NCI-H774 (cell line): Measurements from ENCODE around the gene TOMM70.

Source experiments
- DNase-seq: peaks from one replicate; lab custom pipeline; 2025; lab: John Stamatoyannopoulos, UW

Gene TOMM70

DNA sequence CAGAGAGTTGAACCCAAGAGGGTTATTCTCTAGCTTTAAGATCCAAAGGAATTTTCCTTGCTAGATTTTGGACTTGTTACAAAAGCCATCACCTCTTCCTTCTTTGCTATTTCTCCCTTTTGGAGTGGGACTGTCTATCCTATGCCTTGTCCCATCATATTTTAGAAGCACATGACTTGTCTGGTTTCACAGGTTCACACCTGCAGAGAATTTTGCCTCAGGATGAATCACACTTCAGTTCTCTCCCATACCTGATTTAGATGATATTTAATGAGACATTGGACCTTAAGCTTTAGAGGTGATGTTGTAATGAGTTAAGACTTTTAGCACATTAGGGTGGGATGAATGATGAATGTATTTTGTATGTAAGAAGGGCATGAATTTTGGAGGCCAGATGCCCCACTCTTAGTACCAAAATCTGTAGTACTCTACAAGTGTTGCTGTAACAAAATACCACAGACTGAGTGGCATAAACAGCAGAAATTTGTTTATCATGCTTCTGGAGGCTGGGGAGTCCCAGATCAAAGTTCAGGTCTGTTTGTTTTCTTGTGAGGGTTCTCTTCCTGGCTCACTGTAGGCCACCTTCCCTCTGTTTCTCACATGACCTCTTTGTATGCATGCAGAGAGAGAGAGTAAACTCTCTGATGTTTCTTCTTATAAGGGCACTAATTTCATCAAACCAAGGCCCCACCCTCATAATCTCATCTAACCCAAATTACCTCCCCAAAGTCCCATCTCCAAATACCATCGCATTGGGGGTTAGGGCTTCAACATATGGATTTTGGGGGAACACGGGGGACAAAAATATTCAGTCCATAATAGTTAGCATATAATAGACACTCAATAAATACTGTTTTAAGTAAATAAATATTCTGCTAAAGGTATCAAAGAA is 10.4 kb upstream of the TOMM70 start:
- DNase-seq = no peak

DNA sequence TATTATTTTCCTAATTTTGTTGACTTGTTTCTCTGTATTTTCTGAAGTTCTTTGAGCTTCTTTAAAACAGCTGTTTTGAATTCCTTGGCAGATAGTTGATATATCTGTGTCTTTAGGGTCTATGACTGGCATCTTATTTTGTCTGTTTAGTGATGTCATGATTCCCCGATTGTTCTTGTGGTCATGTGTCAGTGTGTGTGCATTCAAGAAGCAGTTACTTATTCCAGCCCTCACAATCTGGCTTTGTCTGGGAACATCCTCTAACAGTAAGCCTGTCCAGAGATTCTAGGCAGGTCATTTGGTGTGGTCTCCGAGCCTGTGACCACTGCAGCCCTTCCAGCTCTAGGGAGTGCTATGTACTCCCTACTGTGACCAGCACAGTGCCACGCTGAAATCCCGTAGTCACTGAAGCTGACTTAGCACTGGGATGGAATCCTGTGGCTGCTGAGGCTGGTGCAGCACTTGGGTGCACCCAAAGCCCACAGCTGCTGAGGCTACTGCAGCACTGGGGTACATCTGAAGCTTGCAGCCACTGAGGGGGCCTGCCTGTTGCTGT is 7.2 kb upstream of the TOMM70 start:
- DNase-seq = no peak

DNA sequence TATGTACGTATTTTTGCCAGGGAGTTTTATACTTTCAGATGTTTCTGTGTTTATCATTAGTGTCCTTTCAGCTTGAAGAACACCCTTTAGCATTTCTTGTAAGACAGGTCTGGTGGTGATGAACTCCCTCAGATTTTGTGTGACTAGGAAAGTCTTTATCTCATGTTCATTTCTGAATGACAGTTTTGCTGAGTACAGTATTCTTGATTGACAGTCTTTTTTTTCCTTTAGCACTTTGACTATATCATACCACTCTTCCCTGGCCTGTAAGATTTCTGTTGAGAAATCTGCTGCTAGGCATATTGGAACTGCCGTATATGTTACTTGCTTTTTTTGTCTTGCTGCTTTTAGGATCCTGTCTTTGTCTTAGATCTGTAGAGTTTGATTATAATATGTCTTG is 6.3 kb upstream of the TOMM70 start:
- no peak for DNase-seq

DNA sequence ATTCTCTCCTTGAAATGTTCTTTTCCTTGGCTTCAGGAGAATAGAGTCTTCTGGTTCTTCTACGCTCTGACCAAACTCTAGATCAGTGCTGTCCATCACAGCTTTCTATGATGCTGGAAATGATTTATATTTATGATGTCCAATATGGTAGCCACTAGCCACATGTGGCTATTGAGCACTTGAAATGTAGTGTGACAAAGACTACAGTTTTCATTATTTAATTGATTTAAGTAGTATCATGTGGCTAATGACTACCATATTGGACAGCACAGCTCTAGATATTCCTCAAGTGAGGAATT is 3.3 kb upstream of the TOMM70 start:
- no peak for DNase-seq

DNA sequence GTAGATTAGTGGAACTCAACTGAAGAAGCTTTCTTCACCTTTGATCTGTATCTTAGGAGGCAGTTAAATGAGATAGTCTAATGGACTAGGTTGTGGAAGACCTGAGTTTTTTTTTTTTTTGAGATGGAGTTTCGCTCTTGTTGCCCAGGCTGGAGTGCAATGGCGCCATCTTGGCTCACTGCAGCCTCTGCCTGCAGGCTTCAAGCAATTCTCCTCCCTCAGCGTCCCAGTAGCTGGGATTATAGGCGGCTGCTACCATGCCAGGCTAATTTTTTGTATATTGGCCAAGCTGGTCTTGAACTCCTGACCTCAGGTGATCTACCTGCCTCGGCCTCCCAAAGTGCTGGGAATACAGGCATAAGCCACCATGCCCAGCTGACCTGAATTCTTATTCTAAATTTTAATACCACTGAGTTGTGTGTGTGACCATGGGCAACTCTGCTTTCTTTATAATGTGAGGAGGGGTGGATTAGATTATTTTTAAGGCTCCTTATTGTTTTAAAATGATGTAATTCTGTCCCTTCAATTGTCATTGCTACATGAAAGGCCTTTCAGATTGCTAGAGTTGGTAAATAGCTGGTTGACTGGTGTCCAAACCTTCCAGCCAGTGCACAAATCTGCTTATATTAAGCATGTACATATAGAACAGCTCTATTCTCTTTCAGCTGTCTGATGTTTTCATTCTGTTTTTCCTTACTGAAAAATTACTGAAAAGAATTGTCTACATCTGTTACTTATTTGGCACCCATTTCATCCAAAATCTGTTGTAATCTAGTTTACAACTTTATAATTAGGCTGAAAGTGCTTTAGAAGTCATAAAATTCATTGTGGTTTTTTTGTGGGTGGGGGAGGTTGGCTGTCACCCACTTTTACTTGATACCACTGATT is 2.7 kb upstream of the TOMM70 start:
- DNase-seq = no peak

DNA sequence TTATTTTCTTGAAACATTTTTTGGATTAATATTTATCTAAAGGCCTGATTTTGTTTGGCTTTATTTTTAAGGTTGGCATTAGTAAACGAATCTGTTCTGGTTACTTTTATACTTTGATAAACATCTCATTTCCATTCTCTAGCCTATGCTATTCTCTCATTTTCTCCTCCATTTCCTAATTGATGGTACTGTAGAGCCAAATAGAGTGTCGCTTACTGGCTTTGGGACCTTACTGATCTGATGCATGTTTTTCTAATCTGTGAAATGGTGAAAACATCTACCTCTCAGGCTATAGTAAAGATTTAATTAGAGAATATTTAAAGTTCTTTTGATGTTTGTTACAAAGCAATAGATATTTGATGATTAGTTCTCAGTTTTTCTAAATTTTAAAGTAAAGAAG is 2.0 kb upstream of the TOMM70 start:
- no peak for DNase-seq

DNA sequence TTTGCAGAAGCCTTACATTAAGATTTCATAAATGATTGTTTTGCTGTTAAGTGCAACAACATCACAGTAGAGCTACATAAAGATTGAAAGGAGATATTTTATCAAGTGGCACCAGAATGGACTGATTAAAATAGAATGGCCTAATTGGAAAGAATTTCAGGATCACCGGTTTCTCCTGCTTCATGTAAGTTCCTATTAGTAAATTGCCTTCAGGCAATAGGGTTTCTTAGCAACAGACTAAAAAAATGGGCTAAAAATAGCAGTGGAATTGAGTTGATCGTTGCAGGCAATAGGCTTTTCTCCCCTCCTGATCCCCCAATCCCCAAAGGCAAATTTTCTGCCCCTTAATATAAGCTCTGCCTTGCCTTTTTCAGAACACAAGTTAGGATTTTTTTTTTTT is 1.4 kb upstream of the TOMM70 start:
- peak; percentile 13 for DNase-seq

DNA sequence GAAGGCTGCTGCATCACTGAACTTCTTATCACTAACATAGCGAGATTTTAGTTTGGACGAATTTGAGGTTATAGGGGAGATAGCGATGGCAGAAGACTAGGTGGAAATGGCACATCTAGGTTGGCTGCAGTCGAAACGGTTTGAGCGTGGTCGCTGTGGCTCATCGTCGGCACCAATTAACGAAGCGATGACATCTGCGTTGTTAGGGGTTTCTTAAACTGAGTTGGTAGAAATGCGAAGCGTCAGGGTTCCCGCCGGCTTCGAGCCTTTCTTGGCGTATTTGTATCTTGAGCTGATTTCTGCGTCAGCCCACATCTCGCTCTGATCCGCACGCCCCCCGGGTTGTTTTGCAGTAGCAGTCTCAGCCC is 769 bp upstream of the TOMM70 start:
- DNase-seq = no peak

DNA sequence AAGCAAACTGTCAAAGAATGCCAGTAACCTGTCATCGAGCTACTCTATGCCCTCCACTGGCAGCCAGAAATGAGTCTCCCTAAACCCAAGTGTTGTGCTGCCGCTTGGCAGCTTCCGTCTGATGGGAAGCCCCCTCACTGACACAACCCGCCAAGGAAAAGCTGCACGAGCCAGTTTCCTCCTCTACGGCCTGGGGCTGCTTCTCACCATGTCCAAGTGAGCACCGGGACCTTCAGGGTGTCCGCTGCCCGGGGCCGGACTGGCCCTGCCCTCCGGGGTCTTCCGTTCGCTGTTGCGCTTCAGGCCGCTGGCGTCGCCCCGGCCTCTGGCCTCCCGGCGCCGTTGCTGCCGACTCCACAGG is 490 bp downstream of the TOMM70 start:
- no peak for DNase-seq

DNA sequence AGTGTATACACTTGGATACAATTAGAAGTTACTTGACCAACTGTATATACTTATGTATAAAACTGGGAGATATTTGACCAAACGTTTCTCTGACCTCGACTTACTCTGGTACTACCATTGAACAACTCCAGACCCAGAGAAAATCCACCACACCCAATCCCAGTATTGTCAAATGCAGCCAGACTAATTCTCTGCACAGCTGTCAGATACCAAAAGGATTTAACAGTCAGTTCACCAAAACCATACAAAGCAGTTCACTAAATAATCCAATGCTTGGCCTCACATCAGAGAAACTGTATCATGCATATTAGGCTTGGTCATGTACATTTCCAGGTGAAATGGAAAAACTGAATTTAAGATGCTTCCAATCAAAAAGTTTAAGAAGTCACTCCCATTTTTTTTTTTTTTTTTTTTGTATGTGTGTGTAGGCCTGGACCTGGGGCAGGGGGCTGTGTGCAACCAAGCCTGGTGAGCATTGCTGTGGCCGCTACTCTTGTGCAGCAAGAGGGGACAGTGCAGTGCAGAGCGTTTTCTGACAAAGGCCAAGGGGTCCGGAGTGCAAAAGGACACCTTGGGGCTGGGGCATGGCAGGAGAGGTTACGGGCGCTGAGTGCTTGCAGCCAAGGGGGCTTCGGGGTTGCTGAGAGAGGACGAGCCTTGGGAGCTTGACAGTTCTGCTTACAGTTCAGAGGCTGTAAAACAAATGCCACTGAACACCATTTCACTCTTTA is 1.4 kb downstream of the TOMM70 start:
- no peak for DNase-seq

DNA sequence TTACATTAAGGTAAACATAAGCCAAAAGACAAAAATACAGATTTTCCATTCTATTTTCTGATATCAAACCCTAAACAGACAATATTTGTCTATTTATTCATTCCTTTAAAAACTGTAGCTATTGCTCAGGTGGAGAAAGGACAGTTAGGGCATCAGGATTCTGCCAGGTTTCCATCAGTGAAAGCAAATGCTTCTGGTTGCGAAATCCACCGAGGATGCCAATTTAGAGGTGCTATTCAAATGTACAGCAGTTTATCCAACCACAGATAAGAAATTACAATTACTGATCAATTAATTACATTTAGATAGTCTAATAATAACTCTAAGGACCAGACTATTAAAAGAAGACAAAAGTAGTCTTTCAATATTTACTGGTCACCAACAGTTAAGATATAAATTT is 3.9 kb downstream of the TOMM70 start:
- DNase-seq = no peak

DNA sequence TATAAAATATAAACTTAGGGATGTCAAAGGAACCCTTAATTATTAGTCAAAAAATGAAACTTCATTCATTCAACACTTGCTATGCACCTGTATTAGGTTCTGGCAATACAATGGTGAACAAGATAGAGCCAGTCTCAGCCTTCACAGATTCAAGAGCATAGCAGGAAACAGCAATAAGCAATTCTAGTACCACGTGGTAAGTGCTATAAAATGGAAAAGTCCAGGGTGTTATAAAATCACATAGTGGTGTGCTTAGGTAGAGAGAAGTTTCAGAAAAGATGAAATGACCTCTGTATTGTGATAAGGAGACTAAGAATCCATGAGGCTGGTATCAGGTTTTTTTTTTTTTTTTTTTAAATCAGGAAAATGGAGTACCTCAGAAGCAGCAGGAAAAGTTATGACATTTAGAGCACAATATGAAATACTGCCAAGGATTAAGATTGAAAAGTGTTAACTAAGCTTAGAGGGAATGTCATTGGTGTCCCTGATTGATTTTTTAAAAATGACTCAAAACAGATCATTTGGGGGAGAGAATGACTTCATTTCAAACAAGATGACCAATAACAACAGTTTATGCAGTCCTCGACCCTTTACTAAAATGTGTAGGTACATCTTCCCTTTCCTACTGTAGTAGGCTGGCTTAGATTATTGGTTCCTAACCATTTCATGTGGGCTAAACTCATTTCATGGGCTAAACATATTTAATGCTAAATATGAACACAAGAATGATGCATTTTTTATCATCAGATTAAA is 5.0 kb downstream of the TOMM70 start:
- no peak for DNase-seq

DNA sequence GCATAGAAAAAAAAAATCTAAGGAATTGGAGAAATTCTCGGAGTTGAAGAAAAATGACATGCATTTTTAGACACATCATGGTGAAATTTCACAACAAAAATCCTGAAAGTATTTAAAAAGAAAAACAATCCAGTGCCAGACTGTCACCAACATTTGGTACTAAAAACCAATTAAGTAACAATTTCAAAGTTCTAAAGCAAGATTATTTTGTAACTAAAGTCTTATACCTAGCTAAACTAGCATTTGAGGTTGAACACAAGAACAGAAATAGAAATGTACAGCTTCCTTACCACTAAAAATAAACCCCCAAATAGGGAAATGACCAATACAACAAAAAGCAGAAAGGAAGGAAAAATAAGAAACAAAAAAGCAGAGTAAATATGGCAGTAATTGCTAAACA is 11.9 kb downstream of the TOMM70 start:
- DNase-seq = no peak

DNA sequence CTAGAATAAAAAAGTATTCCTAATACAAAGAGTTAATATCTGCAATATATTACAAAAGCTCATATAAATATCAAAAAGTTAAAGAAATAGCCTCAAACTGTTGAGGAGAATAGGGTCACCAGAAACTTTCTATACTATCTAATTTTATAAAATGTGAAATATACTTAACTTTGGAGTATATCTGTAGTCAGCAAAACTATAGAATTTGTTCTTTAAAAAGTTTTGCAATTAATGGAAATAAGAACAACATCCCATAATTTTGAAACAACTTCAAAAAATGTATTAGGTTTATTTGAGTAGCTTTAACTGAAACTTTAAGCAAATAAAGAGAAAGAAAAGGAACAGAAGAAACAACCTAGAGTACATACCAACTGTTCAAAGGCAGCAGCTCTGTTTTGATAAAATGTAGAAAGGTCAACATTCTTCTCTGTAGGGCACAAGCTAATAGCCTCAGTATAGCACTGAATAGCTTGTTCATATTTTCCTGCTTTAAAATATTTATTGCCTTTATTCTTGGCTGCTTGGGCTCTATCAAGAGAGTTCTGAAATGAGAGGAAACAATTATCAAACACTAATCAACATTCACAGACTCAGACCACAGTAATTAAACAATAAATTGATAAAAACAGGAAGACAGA is 14.3 kb downstream of the TOMM70 start:
- DNase-seq = no peak

DNA sequence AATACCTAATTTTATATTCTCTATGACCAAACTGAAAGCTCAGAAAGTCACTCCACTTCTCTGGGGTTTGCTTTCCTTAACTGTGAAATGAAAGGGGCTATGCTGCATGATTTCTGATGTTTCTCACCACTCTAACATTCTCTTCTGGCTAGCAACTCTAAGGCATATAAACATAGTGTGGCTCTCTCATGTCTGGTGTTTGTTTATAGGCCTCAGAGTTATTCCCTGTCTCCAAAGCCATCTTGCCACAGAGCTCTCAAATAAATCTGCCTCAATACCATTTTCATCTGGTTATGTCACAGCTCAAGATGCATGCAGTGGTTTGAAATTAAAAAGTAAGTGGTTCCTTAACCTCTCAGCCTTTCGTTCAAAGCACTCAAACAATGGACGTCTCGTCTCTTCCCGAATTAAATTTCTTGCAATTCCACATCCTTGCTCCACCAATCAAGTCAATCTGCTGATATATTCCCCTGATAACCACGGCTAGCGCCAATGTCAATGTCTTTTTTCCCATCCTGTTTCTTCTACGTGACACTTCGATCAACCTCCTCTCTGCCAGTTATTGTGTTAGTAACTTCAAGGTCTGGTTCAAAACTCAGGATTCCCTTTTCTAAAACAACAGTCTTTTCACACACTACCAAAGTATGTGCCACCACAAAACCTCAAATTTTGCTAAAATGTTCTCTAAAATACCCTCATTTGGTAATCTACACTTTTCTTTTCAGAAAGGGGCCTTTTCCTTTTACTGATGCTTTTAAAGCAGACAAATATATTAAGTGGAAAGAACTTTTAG is 16.0 kb downstream of the TOMM70 start:
- no peak for DNase-seq

DNA sequence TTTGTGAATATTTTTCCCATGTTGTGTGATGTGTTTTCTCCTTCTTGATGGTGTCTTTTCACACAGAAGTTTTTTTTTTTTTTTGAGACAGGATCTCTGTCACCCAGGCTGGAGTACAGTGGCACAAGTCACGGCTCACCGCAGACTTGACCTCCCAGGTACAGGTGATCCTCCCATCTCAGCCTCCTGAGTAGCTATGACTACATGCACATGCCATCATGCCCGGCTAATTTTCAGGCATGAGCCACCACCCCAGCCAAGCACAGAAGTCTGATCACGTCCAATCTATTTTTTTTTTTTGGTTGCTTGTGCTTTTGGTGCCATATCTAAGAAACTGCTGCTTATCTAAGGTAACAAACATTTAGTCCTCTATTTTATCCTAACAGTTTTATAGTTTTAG is 24.6 kb downstream of the TOMM70 start:
- DNase-seq = no peak

DNA sequence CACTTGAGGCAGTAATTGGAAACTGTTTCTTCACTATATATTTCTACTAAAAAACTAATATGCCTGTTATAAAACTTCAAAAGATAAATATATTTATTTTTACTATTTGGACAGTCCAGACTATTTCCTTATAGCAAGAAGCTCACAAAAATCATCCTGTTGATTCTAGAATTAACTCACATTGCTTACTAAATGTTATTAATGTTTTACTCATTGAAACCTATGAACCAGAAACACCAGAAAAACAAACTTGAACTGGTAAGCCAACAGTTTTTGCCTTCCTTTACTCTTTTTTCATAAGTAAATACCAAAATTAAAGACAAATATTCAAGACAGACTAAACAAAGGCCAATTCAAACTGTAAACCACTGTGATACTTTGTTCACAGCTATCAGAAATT is 26.4 kb downstream of the TOMM70 start:
- no peak for DNase-seq

DNA sequence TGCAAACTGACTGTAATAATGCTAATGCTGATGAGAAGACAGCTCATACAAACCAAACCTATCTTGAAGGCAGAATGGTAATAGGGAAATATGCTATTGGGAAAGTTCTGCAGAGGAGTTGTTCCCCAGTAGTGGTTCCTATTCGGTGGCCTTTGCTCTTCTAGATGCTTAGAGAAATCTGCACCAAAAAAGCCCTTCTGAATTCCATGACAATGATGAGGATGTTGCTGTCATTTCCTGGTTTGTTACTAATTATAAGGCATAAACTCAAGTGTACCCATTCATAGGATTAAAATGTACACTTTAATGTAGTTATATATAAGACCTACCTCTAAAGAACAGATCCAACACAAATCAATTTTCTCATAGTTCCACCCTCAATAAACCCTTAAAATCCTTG is 30.1 kb downstream of the TOMM70 start:
- DNase-seq = no peak

DNA sequence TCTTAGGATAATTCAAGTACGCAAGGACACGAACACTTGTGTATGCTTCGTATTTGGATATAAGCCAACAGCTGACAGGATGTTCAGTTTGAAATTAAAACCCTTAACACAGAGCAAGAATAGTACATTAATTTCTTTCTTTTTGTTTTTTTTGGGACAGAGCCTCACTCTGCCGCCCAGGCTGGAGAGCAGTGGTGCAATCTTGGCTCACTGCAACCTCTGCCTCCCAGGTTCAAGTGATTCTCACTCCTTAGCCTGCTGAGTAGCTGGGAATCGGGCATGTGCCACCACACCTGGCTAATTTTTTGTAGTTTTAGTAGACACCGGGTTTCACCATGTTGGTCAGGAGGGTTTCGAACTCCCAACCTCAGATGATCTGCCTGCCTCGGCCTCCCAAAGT is 32.4 kb downstream of the TOMM70 start:
- no peak for DNase-seq

DNA sequence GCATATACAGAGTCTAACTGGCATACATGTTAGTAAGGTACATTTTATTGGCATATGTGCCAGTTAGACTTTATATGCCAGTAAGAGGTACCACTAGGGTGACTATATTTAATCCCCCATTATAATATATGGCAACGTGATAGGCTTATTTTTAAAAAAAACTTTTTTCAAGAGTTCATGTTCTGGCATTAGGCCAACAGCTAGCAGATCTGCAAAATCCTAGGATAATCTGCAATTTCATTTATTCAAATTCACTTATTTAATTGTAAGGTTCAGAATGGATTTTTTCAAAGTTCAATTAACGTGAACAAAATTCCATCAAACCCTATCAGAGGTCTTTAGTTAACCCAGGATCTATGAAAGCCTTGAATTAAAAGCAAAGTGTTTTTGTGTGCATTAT is 34.5 kb downstream of the TOMM70 start:
- DNase-seq = no peak

DNA sequence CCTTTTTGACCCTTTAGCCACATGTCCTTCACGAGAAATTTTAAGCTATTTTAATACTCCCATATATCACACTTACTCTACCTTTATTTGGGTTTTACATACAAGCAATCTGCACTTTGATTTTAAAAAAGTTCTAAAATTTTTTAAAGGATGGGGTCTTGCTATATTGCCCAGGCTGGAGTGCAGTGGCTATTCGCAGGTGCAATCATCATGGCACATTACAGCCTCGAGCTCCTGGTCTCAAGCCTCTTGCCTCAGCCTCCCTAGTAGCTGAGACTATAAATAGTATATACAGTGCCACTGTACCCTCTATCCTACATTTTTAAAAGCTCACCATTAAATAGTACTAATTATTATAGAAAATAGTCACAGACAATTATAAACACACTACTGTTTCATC is 36.5 kb downstream of the TOMM70 start:
- DNase-seq = no peak
